Activated naive CD4-positive, alpha-beta T cell (primary cell): ENCODE measurements around the gene IGFL4.

Source experiments
- DNase-seq, 4 experiments: peaks; one replicate each; lab custom pipeline; 2025; lab: John Stamatoyannopoulos, UW

Gene IGFL4

GRCh38 chr19:46020819-46021125 is 20.0 kb downstream of the IGFL4 start:
- no peak for DNase-seq

DNA sequence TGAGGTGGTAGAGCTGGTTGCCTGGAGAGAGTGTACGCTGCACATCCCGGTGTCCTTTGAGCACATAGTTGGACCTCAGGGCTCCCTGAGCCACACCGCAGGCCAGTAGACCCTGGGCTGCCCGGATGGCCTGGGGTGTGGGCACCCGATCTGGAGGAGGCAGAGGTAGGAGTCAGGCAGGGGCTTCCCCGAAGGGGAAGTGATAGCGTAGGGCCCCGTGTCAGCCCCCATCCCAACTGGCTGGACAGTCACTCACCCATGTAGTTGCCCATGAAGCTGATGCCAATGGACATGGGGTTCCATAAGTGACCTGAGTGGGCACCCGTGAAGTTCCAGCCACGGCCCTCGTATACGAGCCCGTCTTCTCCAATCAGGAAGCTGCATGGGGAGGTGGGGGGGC is 21.5 kb downstream of the IGFL4 start:
- DNase-seq: no peak

DNA sequence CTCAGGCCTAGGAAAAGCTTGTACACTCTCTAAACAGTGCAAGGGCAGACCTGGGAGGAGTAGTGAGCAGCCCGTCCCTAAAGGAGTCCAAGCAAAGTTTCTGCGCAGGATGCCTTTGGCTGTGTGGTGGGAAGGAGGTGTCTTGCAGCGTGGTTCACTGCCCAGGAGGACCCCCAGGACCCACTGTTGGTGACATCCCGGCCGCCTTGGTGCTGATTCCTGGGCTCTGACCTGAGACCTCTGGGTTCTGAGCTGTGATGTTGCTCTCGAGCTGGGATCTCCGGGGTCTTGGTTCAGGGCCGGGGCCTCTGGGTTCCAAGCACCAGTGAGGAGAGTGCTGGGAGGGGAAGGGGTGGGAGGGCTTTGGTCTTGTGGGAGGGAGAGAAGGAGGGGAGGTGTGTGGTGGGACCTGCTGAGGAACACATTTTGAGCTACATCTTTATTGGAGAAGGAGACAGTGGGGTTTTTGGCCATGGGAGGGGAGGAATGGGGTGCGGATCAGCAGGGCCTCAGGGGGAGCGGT is 22.0 kb downstream of the IGFL4 start:
- DNase-seq: no peak

GRCh38 chr19:46017874-46018675 is 22.7 kb downstream of the IGFL4 start:
- DNase-seq: no peak

- no peak for DNase-seq
Measured at GRCh38 chr19:46017095-46017429, 23.7 kb downstream of the IGFL4 start.

GRCh38 chr19:46016426-46017094 is 24.2 kb downstream of the IGFL4 start:
- DNase-seq: peak; percentile 50 to 81 (median 68)

DNA sequence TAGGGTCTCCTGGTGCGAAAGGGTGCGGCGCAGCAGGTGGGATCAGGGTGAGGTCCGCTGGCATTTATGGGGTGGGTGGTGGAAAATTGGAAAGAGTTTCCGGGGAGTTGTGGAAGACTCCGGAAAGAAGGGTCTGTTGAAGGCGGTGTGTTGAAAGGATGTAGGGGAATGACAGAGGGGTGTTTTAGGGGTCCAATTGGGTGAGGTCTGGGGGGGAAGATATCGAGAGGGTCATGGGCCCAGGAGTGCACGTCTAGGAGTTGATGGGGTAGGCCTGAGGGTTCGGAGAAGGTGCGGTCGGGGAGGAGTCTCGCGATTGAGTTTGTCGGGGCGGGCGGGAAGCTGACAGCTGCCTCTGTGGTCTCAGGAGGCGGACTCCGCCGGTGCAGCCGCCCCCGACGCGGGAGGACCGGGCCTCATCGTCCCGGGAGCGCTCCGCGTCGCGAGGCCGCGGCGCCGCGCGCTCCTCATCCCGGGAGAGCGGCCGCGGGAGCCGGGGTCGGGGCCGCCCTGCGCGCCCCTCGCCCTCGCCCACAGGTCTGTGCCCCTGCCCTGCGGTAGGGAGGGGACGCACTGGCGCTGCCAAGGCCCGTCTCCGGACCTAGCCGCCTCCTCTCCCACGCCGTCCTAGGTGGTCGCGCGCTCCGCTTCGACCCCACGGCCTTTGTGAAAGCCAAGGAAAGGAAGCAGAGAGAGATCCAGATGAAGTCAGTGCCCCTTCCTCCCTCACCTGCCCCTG is 24.9 kb downstream of the IGFL4 start:
- DNase-seq: peak in 1 of 4 experiments; percentile 33

- DNase-seq: peak in 3 of 4 experiments; percentile 39 to 64 (median 44)
Measured at GRCh38 chr19:46014941-46015686, 25.7 kb downstream of the IGFL4 start.

DNA sequence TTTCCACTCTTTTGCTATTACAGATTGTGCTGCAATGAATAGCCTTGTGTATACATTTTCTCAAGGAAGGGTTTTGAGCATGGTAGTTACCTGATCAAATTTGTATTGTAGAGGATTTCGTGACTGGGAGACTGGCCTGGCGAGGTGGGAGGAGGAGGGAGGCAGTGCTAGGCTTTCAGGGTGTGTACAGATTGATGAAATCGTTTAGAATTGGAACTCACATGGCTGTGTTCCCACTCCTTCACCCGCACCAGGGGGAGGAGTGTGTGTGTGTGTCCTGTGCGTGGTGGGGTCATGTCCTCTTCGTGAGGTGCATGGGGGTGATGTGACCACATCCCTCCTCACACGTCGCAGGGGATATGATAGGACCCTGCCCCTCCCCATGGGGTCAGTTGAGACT is 26.3 kb downstream of the IGFL4 start:
- DNase-seq: no peak

- peak; percentile 26 to 61 (median 58) for DNase-seq
Measured at GRCh38 chr19:46009530-46010510, 31.0 kb downstream of the IGFL4 start.

GRCh38 chr19:46006411-46006810 is 34.4 kb downstream of the IGFL4 start:
- no peak for DNase-seq

DNA sequence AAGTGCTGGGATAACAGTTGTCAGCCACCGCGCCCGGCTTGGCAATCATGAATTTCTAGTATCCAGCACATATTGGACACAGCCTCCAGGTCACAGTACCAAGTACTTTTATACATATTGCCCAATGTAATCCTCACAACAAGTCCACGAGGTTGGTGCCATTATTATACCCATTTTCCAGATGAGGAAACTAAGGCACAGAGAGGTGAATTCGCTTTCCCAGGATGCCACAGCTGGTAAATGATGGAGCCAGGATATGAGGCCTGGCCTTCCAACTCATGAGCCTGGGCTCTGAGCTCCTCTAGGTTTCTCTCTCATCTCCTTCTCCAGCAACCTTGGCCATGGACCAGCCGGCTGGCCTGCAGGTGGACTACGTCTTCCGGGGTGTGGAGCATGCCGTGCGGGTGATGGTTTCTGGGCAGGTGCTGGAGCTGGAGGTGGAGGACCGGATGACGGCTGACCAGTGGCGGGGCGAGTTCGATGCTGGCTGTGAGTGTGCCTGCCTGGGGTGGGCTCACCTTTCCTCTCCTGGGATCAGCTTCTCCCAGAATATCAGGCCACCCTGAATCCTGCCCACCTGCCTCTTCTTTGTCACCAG is 38.0 kb downstream of the IGFL4 start:
- DNase-seq: no peak

GRCh38 chr19:46000491-46001246 is 40.1 kb downstream of the IGFL4 start:
- peak in 2 of 4 experiments; percentile 52 to 71 for DNase-seq

GRCh38 chr19:45999653-46000121 is 41.1 kb downstream of the IGFL4 start:
- no peak for DNase-seq

- DNase-seq: no peak
Measured at GRCh38 chr19:45998834-45999233, 42.0 kb downstream of the IGFL4 start.

- no peak for DNase-seq
Measured at GRCh38 chr19:45996933-45997332, 43.9 kb downstream of the IGFL4 start.

DNA sequence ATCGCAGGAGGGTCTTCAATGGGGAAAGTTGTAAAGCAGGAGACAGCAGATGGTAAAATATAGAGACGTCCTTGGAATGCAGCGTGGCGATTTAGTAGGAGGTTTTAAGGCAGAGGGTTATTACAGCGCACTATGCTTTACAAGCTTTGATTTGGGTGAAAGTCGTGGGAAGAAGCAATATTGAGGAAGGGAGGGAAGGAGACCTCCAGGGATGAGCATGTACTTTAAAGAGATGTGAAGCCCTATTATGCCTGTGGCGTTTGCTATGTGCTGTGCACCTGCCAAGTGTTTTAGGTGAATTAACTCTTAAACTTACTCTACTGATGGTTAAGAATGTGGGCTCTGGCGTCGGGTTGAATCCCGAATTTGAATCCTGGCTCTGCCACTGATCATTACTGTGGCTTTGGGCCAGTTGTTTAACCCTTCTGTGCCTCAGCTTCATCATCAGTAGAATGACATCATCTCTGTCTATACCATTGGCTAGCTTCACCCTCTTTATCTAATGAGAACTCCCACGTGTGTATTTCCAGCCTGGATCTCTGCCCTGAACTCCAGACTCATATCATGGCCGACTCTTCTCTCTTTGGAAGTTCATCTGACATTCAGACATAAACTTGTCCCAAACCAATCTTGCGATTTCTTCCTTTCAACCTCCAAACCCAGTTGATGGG is 45.0 kb downstream of the IGFL4 start:
- no peak for DNase-seq

DNA sequence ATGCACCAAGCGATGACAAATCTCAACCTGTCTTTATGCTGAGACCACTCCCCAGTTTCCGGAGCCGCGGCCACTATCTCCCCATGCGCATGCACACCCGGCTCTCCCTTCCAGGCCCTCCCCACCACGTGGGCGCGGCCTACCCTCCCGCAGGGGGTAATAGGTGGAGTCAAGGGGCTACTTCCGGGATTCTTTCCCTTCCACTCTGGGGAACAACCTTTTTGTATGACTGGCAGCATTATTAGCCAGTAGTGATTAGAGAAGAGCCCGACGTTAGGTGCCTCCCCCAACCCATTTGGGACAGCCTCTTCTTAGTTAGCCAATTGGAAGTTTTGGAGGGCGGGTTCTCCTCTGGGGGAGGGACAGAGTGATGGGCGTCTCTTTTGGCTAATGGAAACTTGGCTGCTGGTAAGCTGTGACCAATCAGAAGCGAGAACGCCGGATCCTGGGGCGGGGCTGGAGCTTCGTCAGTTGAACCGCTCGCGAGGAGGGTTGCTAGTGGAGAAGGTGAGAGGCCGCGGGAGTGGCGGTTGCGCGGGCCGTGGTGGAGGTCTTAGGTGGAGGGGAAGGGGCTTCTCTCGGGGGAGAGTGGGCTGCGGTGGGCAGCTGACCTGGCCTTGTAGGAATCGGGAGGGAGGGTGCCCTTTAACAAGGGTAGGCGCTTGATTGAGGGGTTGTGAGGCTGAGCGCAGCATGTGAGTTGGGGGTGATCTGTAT is 45.6 kb downstream of the IGFL4 start, which contains the start of gene CCDC61:
CCDC61 (plus strand) TSS at position 470 of the 717 bp plus-strand sequence. CDS start 7,552 bp downstream, outside the sequence.
- DNase-seq: peak; percentile 81 to 93 (median 90)
